Heart left ventricle (tissue), 16 donors: ENCODE data around the gene MALSU1. TPM values are rescaled to one million over a fixed set of nuclear protein-coding genes. Genes with fewer than 3 reads are reported as not detected.
A peak's percentile ranks its signal among the peaks of the same experiment; 100 is the strongest.

ENCODE experiments used
- ATAC-seq, 4 donors: fragments of 200-7000 bp; cut with Tn5 transposase; one replicate each; pipeline ENCODE4 v1.9.1; 2020 to 2022; ENCODE audit warnings: moderate library complexity in 4 of 4, mild to moderate bottlenecking in 3 of 4, moderate number of reproducible peaks in 1 of 4
- DNase-seq, 5 donors: peaks; one replicate each; pipeline ENCODE4 v3.0.0-alpha.2; 2020
- H3K27ac ChIP-seq, 12 donors: fragments of 200-600 bp; sonication (generic) in 4 of 12; one replicate each; pipeline versions ENCODE4 v1.5.0 to v1.8.0; 2016 to 2022; ENCODE audit warnings: mild to moderate bottlenecking in 2 of 12
- H3K27me3 ChIP-seq, 9 donors: fragments of 200-600 bp; sonication (generic) in 2 of 9; one replicate each; pipeline versions ENCODE4 v1.5.1 to v1.8.0; 2016 to 2022; ENCODE audit warnings: mild to moderate bottlenecking in 3 of 9
- H3K36me3 ChIP-seq, 9 donors: fragments of 200-600 bp; sonication (generic) in 2 of 9; one replicate each; pipeline versions ENCODE4 v1.5.0 to v1.8.0; 2018 to 2022; ENCODE audit warnings: mild to moderate bottlenecking in 2 of 9
- H3K4me1 ChIP-seq, 12 donors: fragments of 200-600 bp; sonication (generic) in 4 of 12; one replicate each; pipeline versions ENCODE4 v1.5.0 to v1.8.0; 2016 to 2022; ENCODE audit warnings: mild to moderate bottlenecking in 3 of 12
- H3K4me3 ChIP-seq, 12 donors: fragments of 200-600 bp; sonication (generic) in 4 of 12; one replicate each; pipeline versions ENCODE4 v1.5.0 to v1.8.0; 2017 to 2022; ENCODE audit warnings: mild to moderate bottlenecking in 9 of 12, moderate library complexity in 4 of 12
- H3K9me3 ChIP-seq, 12 donors: fragments of 200-600 bp; sonication (generic) in 4 of 12; one replicate each; pipeline versions ENCODE4 v1.5.0 to v1.8.0; 2016 to 2022; ENCODE audit warnings: mild to moderate bottlenecking in 1 of 12
- CTCF ChIP-seq, 12 donors: fragments of 200-600 bp; sonication (generic) in 4 of 12; IDR thresholded peaks; one replicate each; pipeline versions ENCODE4 v1.5.0 to v1.8.0; 2018 to 2022; ENCODE audit warnings: antibody characterized with exemption in 12 of 12, mild to moderate bottlenecking in 5 of 12
- POLR2A ChIP-seq, 2 donors: fragments of 450-650 bp; IDR thresholded peaks; one replicate each; pipeline ENCODE4 v1.6.1; 2017; ENCODE audit warnings: antibody characterized with exemption in 2 of 2, mild to moderate bottlenecking in 2 of 2, moderate library complexity in 2 of 2
- WGBS, 4 donors: extraction: QIAGEN DNeasy Blood & Tissue Kit in 2 of 4; methylation state at CpG; one replicate each; pipeline versions ENCODE4 v1.1.5 to v1.1.7; 2013 to 2018; 5-methylcytosine and 5-hydroxymethylcytosine counted together
- intact Hi-C, 10 donors: fragments of 100-400 bp; cut with DNase I; formaldehyde crosslinking; loops; one replicate each; pipeline versions ENCODE4 v1.11.1 to v1.14.2; 2022
- polyA plus RNA-seq, 2 donors: library from polyadenylated mRNA; stranded (reverse); fragments of 200-250 nt; gene quantifications; one replicate each; pipeline ENCODE4 v1.2.3, GENCODE V29; 2013
- total RNA-seq, 9 donors: library from RNA; depleted of rRNA in 2 of 9; stranded (reverse); fragments of >200 nt in 2 of 9; fragmentation: NEBNext Ultra II Directional in 3 of 9; extraction: Animal tissue kit (Norgen Biotek cat#: 25700) in 3 of 9; gene quantifications; one replicate each; pipeline versions ENCODE4 v1.1.0 to v1.2.4, GENCODE V29; 2016 to 2023
- donor health status: ischemic (EF 13 %, LVEDD 7.1; RV severe dilation, severe dysfunction).
- donor health status: healthy with polysubstance abuse.
- donor health status: DM: no; HTN: yes; CAD: no.
- donor health status: DM: no; HTN: no; CAD: no.
- donor health status: ischemic (EF 25% LVEDD 6.9; RV normal size, moderate dysfunction).
- donor health status: ischemic (EF 25% LVEDD 5.7; RV mildly dilated, moderate dysfunction).
- donor health status: healthy.
- donor health status: DM: yes; HTN: yes; CAD: no.
- donor health status: ischemic (EF 35%, LVEDD 5.7; RV mildly dilated, moderate dysfunction).
- donor health status: nonischemic (EF 11% LVEDD 7.7; RV severe dilation, severe dysfunction).
- donor health status: DM: yes; HTN: yes; CAD: no.
- donor health status: PGD.
- donor health status: ischemic (EF 29% LVEDD 5.4; RV normal size, mild dysfunction).
- donor health status: nonischemic (EF 23%, LVEDD 6.1; RV moderate dilation, normal function).

The MALSU1 gene
- total and polyA plus RNA-seq, 11 donors: 40.3 to 128 (median 104) TPM

DNA sequence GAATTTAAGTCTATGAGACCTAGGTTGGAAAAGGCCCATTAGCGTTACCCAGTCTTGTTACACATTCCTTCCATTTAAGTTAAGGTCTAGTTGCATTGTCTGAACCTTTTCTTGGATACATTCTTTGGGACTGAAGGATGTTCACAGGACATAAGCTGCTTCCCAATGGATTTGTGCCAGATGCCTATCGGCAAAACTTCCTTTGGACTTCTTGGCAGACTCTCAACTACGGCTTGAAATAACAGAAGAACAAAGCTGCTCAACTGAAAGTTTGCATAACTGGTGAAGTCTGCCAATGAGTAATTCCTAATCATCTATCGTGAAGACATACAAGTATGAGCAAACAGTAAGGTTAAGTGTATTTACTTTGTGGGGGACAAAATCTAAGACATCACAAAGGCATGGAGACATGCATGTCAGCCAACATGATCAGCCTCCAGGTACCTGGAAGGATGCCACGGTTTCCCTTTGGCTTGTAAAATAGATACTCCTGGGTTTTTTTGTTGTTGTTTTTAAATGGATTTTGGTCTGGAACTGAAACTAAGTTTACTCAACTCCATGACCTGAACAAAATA lies 35.4 kb downstream of the MALSU1 start:
- no peak overlapping the region for H3K4me3 ChIP-seq
- TF ChIP-seq POLR2A (IDR thresholded peaks at IDR 0.05): no peak
- TF ChIP-seq CTCF (IDR thresholded peaks at IDR 0.05): no peak
- intact Hi-C loops: no loop called here
- ATAC-seq: peak in 3 of 4 donors; percentile 23 to 76 (median 59)
- no peaks in the 10 kb centered on the region for H3K36me3 ChIP-seq
- peak in 1 of 5 donors; percentile 51 for DNase-seq
- WGBS, 4 donors: 17 to 38% (median 23%) methylated on average over 5 of the region's 5 CpGs
- peaks cover 0 to 5% (median 0%) of the 10 kb centered on the region in 12 donors for H3K9me3 ChIP-seq
- peaks cover 0 to 44% (median 19%) of the 10 kb centered on the region in 12 donors for H3K4me1 ChIP-seq
- peak overlapping the region in 8 of 12 donors; percentile 6 to 63 (median 22) for H3K27ac ChIP-seq
- H3K27me3 ChIP-seq: no peaks in the 10 kb centered on the region

GRCh38 chr7:23335136-23335535 lies 36.0 kb downstream of the MALSU1 start:
- no peak for DNase-seq
- no peak for ATAC-seq
- Histone ChIP-seq H3K27me3 (no peaks in the 10 kb centered on the region), H3K9me3 (peaks cover 0 to 5% (median 0%) of the 10 kb centered on the region in 12 donors), H3K27ac (peak overlapping the region in 1 of 12 donors; percentile 9), H3K36me3 (no peaks in the 10 kb centered on the region), H3K4me3 (no peak overlapping the region), H3K4me1 (peaks cover 0 to 44% (median 19%) of the 10 kb centered on the region in 12 donors)
- intact Hi-C loops: no loop called here
- TF ChIP-seq CTCF (IDR thresholded peaks at IDR 0.05): no peak
- TF ChIP-seq POLR2A (IDR thresholded peaks at IDR 0.05): no peak
- WGBS, 4 donors: 63 to 82% (median 71%) methylated on average over 2 of the region's 2 CpGs

DNA sequence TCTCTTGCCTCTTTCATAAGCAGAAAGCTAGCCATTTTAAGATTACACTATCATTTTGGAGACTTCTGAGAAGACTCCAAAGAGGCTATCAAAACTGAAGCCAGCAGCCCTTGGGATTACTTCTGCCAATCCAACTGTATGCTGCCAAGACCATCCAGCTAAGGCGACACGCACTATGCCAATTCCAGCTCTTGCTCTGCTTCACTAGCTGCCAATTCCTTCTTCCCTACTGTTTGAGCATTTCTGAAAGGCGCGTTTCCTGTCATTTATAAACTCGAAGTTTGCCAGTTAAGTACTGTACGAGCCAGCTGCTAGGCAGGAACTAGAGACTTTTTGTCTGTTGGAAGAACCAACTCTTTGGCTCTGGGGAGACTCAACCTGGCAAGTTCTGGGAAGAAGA lies 36.5 kb downstream of the MALSU1 start:
- no peak for ATAC-seq
- intact Hi-C loops: no loop called here
- peaks cover 0 to 5% (median 0%) of the 10 kb centered on the region in 12 donors for H3K9me3 ChIP-seq
- no peaks in the 10 kb centered on the region for H3K36me3 ChIP-seq
- WGBS, 4 donors: 43 to 59% (median 48%) methylated on average over 6 of the region's 6 CpGs
- peaks cover 0 to 44% (median 19%) of the 10 kb centered on the region in 12 donors for H3K4me1 ChIP-seq
- no peak for DNase-seq
- H3K27ac ChIP-seq: peak overlapping the region in 1 of 12 donors; percentile 9
- no peak for TF ChIP-seq CTCF (IDR thresholded peaks at IDR 0.05)
- no peak overlapping the region for H3K4me3 ChIP-seq
- no peaks in the 10 kb centered on the region for H3K27me3 ChIP-seq

GRCh38 chr7:23336086-23336485 lies 36.9 kb downstream of the MALSU1 start:
- no peak for DNase-seq
- peak overlapping the region in 1 of 12 donors; percentile 9 for H3K27ac ChIP-seq
- intact Hi-C loops: no loop called here
- H3K27me3 ChIP-seq: no peaks in the 10 kb centered on the region
- H3K4me1 ChIP-seq: peaks cover 0 to 44% (median 19%) of the 10 kb centered on the region in 12 donors
- 81 to 90% (median 86%) methylated on average over 3 of the region's 3 CpGs for WGBS, 4 donors
- TF ChIP-seq POLR2A (IDR thresholded peaks at IDR 0.05): no peak
- TF ChIP-seq CTCF (IDR thresholded peaks at IDR 0.05): no peak
- H3K36me3 ChIP-seq: no peaks in the 10 kb centered on the region
- peaks cover 0 to 5% (median 0%) of the 10 kb centered on the region in 12 donors for H3K9me3 ChIP-seq
- ATAC-seq: no peak
- H3K4me3 ChIP-seq: no peak overlapping the region
